ENCODE results near the gene CBX4. TPM values are rescaled to one million over a fixed set of nuclear protein-coding genes. Genes with fewer than 3 reads are reported as not detected.

Gene CBX4
- total RNA-seq, 6 donors from 2014 or later = 17.0 to 33.3 (median 25.0) TPM

GRCh38 chr17:79802736-79803420 is 36.4 kb downstream of the CBX4 start:
- Histone ChIP-seq H3K4me1 (peaks cover 46 to 59% (median 49%) of the 10 kb centered on the region in 4 donors), H3K9me3 (no peaks in the 10 kb centered on the region), H3K27ac (no peak overlapping the region), H3K36me3 (no peaks in the 10 kb centered on the region), H3K27me3 (peaks cover 8 to 99% (median 85%) of the 10 kb centered on the region in 4 donors), H3K4me3 (no peak overlapping the region)
- ATAC-seq (ENCODE audit: low FRiP score in 2 of 2) (no peak), DNase-seq (peak in 1 of 2 donors; percentile 67)
- 0 to 9% methylated on average over 2 to 50 of the region's 57 CpGs for WGBS, 2 donors
- TF ChIP-seq EP300 (IDR thresholded peaks at IDR 0.05) = no peak
- no peak for TF ChIP-seq POLR2A (IDR thresholded peaks at IDR 0.05)
- no peak for TF ChIP-seq POLR2AphosphoS5 (IDR thresholded peaks at IDR 0.05)
- TF ChIP-seq, protein P1, sequence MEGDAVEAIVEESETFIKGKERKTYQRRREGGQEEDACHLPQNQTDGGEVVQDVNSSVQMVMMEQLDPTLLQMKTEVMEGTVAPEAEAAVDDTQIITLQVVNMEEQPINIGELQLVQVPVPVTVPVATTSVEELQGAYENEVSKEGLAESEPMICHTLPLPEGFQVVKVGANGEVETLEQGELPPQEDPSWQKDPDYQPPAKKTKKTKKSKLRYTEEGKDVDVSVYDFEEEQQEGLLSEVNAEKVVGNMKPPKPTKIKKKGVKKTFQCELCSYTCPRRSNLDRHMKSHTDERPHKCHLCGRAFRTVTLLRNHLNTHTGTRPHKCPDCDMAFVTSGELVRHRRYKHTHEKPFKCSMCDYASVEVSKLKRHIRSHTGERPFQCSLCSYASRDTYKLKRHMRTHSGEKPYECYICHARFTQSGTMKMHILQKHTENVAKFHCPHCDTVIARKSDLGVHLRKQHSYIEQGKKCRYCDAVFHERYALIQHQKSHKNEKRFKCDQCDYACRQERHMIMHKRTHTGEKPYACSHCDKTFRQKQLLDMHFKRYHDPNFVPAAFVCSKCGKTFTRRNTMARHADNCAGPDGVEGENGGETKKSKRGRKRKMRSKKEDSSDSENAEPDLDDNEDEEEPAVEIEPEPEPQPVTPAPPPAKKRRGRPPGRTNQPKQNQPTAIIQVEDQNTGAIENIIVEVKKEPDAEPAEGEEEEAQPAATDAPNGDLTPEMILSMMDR (IDR thresholded peaks at IDR 0.05) = no peak

DNA sequence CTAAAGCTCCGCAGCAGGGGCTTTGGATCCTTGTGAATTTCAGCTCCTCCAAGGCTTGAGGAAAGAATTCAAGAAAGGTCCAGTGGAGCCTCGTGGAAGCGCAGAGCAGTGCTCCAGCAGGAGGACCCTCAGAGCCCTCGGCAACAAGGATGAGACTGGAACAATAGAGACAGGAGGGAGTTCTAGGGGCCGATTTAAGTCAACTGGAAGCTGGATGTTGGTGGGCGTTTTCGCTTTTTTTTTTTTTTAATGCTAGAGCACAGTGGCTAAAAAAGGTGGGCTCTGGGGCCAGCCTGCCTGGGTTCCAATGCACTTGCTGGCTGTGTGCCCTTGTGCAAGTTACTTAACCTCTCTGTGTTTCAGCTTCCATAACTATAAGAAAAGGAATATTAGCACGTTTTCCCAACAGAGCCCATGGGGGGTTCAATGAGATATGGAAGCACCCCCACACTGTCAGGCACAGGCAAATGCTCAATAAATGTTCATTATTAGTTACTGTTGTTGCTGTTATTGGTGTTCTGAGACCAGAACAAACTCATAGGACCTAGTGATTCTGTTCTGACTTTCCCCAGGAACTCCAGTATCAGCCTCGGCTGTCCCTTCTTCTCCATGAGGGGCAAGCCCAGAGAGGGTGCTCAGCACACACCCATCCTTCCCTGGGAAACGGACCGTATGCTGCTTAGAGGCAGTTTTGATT is 37.1 kb downstream of the CBX4 start:
- TF ChIP-seq EP300 (IDR thresholded peaks at IDR 0.05) (no peak), POLR2A (IDR thresholded peaks at IDR 0.05) (no peak), POLR2AphosphoS5 (IDR thresholded peaks at IDR 0.05) (no peak)
- TF ChIP-seq, protein P1 (IDR thresholded peaks at IDR 0.05) = no peak
- Histone ChIP-seq H3K27me3 (peaks cover 8 to 95% (median 80%) of the 10 kb centered on the region in 4 donors), H3K4me3 (no peak overlapping the region), H3K9me3 (no peaks in the 10 kb centered on the region), H3K27ac (no peak overlapping the region), H3K4me1 (peaks cover 48 to 65% (median 51%) of the 10 kb centered on the region in 4 donors), H3K36me3 (no peaks in the 10 kb centered on the region)
- no peak for DNase-seq
- 17 to 20% methylated on average over 11 of the region's 11 CpGs for WGBS, 2 donors
- ATAC-seq (ENCODE audit: low FRiP score in 2 of 2) = no peak

DNA sequence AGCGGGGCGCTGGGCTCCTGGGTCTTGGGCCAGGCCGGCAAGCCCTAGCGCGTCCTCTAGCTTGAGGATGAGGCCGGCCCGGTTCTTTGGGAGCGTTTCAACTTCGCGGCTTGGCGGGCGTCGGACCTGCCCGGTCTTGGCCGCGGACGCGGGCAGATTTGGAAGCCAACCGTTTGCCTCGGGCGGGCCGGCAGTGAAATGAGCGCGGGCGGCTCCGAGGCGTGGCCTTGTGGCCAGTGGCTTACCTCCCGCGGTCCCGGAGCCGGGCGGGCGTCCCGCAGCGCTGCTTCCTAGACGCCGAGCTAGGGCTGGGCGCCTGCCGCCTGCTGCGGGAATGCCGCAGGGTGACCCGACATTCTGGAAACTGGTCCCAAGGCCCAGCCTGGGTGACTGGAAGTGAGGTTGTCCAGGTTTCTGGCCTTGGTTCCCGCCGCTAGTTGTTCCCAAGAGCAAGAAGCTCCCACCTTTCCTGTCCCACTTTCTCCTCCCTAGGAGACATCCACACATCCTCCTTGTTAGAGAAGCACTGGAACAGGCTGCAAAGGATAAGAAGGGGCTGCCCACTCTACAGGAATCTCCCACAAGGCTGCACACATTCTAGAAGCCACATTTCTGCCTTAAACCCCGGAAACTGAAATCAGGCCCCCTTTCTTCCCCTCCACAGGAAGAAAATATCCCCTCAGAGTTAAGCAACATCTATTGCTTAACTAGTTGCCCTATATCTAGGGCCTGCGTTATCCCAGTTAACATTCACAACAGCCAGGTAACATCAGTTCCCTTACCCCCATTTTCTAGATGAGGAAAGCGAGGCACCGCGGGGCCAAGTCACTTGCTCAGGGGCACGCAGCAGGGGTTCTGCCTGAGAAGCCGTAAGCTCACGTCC is 37.8 kb downstream of the CBX4 start:
- Histone ChIP-seq H3K27me3 (peaks cover 8 to 87% (median 73%) of the 10 kb centered on the region in 4 donors), H3K36me3 (no peaks in the 10 kb centered on the region), H3K4me3 (peak overlapping the region in 1 of 4 donors; percentile 13), H3K4me1 (peaks cover 50 to 68% (median 53%) of the 10 kb centered on the region in 4 donors), H3K27ac (no peak overlapping the region), H3K9me3 (no peaks in the 10 kb centered on the region)
- no peak for ATAC-seq (ENCODE audit: low FRiP score in 2 of 2)
- 12 to 17% methylated on average over 10 to 24 of the region's 52 CpGs for whole genome bisulfite sequencing, 2 donors
- DNase-seq = peak in 1 of 2 donors; percentile 89
- TF ChIP-seq, protein P1 (IDR thresholded peaks at IDR 0.05) = no peak
- TF ChIP-seq EP300 (IDR thresholded peaks at IDR 0.05) (no peak), POLR2AphosphoS5 (IDR thresholded peaks at IDR 0.05) (no peak), POLR2A (IDR thresholded peaks at IDR 0.05) (no peak)

- WGBS, 2 donors = 3% methylated on average over 34 to 42 of the region's 44 CpGs
- Histone ChIP-seq H3K36me3 (no peaks in the 10 kb centered on the region), H3K4me1 (peaks cover 57 to 77% (median 59%) of the 10 kb centered on the region in 4 donors), H3K9me3 (no peaks in the 10 kb centered on the region), H3K27me3 (peaks cover 8 to 79% (median 66%) of the 10 kb centered on the region in 4 donors), H3K4me3 (peak overlapping the region in 2 of 4 donors; percentile 13 to 15), H3K27ac (no peak overlapping the region)
- peak in 1 of 2 donors; percentile 81 for DNase-seq
- no peak for ATAC-seq (ENCODE audit: low FRiP score in 2 of 2)
- TF ChIP-seq EP300 (IDR thresholded peaks at IDR 0.05) (no peak), POLR2A (IDR thresholded peaks at IDR 0.05) (no peak), POLR2AphosphoS5 (IDR thresholded peaks at IDR 0.05) (no peak)
- TF ChIP-seq, protein P1 (IDR thresholded peaks at IDR 0.05) = no peak
Measured at GRCh38 chr17:79800325-79801155, 38.7 kb downstream of the CBX4 start.

Data from upper lobe of left lung (tissue), 6 donors.